GM12891 (cell line): ENCODE measurements around the gene ARRB2.
A peak's percentile ranks its signal among the peaks of the same experiment; 100 is the strongest.

Experiments used
- PAX5 ChIP-seq: IDR thresholded peaks from 2 replicates; pipeline ENCODE4 v1.6.1; 2011; ENCODE audit warnings: low read length, moderate library complexity, mild to moderate bottlenecking; ENCODE audit not compliant: insufficient read depth, severe bottlenecking
- POLR2A ChIP-seq: IDR thresholded peaks from 2 replicates; pipeline ENCODE4 v1.6.1; 2011; ENCODE audit warnings: low read depth, low read length, control low read depth
- POLR2AphosphoS5 ChIP-seq: IDR thresholded peaks from 2 replicates; pipeline ENCODE4 v1.6.1; 2011; ENCODE audit warnings: low read depth, low read length, control low read depth
- POU2F2 ChIP-seq: IDR thresholded peaks from 2 replicates; pipeline ENCODE4 v1.6.1; 2011; ENCODE audit warnings: low read depth, mild to moderate bottlenecking, control low read depth, low read length, moderate library complexity
- SPI1 ChIP-seq: IDR thresholded peaks from 2 replicates; pipeline ENCODE4 v1.6.1; 2011; ENCODE audit warnings: low read depth, low read length, control low read depth
- TAF1 ChIP-seq: IDR thresholded peaks from 2 replicates; pipeline ENCODE4 v1.6.1; 2011; ENCODE audit warnings: low read depth, low read length, control low read depth

GRCh38 chr17:4722678-4723240 is 12.3 kb downstream of the ARRB2 start:
- TF ChIP-seq POLR2AphosphoS5 (no peak), POLR2A (no peak), TAF1 (no peak), PAX5 (no peak), POU2F2 (no peak), SPI1 (0 out of 2 replicates have a peak, but pooled peaks have one; percentile 5)
